Measurements from ENCODE around the gene LUM. TPM values are rescaled to one million over a fixed set of nuclear protein-coding genes. Genes with fewer than 3 reads are reported as not detected.

Gene LUM
- total RNA-seq, 3 donors from 2014 or later (not counting 1 experiment from before 2014, with no cell fraction given), result not detected

DNA sequence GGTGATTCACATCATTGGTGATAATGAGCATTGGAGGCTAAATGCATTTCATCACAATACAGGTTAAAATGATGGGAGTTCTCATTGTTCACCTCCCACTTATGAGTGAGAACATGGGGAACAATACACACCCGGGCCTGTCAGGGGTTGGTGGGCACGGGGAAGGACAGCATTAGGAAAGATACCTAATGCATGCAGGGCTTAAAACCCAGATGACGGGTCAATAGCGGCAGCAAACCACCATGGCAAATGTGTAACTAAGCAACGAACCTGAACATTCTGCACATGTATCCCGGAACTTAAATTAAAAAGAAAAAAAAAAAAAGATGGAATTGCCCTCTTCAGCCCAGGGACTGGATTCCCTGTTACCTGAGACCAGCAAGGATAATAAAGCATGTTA, 2.3 kb upstream of the LUM start:
- no peaks in the 10 kb centered on the region for H3K27me3 ChIP-seq (ENCODE audit: control insufficient read depth, insufficient read depth, low read length)
- H3K9me3 ChIP-seq (ENCODE audit: control insufficient read depth, insufficient read depth, low read length), result no peaks in the 10 kb centered on the region
- TF ChIP-seq, protein P1, sequence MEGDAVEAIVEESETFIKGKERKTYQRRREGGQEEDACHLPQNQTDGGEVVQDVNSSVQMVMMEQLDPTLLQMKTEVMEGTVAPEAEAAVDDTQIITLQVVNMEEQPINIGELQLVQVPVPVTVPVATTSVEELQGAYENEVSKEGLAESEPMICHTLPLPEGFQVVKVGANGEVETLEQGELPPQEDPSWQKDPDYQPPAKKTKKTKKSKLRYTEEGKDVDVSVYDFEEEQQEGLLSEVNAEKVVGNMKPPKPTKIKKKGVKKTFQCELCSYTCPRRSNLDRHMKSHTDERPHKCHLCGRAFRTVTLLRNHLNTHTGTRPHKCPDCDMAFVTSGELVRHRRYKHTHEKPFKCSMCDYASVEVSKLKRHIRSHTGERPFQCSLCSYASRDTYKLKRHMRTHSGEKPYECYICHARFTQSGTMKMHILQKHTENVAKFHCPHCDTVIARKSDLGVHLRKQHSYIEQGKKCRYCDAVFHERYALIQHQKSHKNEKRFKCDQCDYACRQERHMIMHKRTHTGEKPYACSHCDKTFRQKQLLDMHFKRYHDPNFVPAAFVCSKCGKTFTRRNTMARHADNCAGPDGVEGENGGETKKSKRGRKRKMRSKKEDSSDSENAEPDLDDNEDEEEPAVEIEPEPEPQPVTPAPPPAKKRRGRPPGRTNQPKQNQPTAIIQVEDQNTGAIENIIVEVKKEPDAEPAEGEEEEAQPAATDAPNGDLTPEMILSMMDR (IDR thresholded peaks at IDR 0.05), result no peak
- no peaks in the 10 kb centered on the region for H3K36me3 ChIP-seq (ENCODE audit: control insufficient read depth, insufficient read depth, low read length)
- H3K27ac ChIP-seq (ENCODE audit: low read length), result no peak overlapping the region
- intact Hi-C loops (cut with micrococcal nuclease), result no loop called here
- no peaks in the 10 kb centered on the region for H3K4me1 ChIP-seq (ENCODE audit: control insufficient read depth, insufficient read depth, low read length)
- H3K9me3 Mint-ChIP-seq, result no peaks in the 10 kb centered on the region
- DNase-seq (no peak), ATAC-seq (no peak)
- H3K4me3 Mint-ChIP-seq, result no peak overlapping the region
- no peak overlapping the region for H3K27ac Mint-ChIP-seq
- H3K36me3 Mint-ChIP-seq, result no peaks in the 10 kb centered on the region
- 95% methylated on average over 6 of the region's 6 CpGs for WGBS (ENCODE audit: insufficient coverage)
- H3K4me3 ChIP-seq (ENCODE audit: low read length), result no peak overlapping the region
- no peaks in the 10 kb centered on the region for H3K4me1 Mint-ChIP-seq
- no peaks in the 10 kb centered on the region for H3K27me3 Mint-ChIP-seq (ENCODE audit: low read depth in 2 of 2)

DNA sequence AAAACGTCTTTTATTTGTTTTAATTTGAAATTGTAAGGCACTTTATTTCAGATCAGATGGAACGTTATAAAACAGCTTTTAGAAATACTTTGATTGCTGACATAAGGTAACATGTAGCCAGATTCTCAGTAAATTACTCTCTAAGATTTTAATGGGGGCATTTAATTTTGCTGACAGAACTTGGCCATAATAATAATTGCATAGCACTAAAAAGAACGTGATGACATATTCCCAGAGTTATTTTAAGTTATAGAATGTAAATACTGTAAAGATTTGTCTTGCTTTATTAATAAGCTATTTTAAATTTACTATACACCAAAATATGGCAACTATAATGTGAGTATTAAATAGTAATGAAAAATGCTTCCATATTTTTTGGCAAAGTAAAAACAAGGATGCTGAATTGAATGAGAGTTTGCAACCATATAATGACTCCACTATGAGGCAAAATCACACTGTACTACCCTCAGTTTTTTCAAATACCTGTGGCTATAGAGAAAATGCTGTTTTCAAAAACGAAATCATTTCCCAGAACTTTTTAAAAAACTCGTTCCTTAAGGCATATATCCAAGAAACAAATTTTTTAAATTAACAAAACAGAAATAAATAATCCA, 876 bp downstream of the LUM start:
- Mint-ChIP-seq H3K4me1 (no peaks in the 10 kb centered on the region), H3K9me3 (no peaks in the 10 kb centered on the region), H3K4me3 (no peak overlapping the region), H3K27me3 (ENCODE audit: low read depth in 2 of 2) (peaks cover 0 to 3% of the 10 kb centered on the region in 2 donors), H3K36me3 (no peaks in the 10 kb centered on the region), H3K27ac (no peak overlapping the region)
- no peaks in the 10 kb centered on the region for H3K27me3 ChIP-seq (ENCODE audit: control insufficient read depth, insufficient read depth, low read length)
- WGBS (ENCODE audit: insufficient coverage), result 78% methylated on average over 1 of the region's 5 CpGs
- TF ChIP-seq, protein P1 (IDR thresholded peaks at IDR 0.05), result no peak
- H3K4me3 ChIP-seq (ENCODE audit: low read length), result no peak overlapping the region
- no peaks in the 10 kb centered on the region for H3K36me3 ChIP-seq (ENCODE audit: control insufficient read depth, insufficient read depth, low read length)
- no peaks in the 10 kb centered on the region for H3K4me1 ChIP-seq (ENCODE audit: control insufficient read depth, insufficient read depth, low read length)
- no peak overlapping the region for H3K27ac ChIP-seq (ENCODE audit: low read length)
- DNase-seq (no peak), ATAC-seq (no peak)
- intact Hi-C loops (cut with micrococcal nuclease), result no loop called here
- H3K9me3 ChIP-seq (ENCODE audit: control insufficient read depth, insufficient read depth, low read length), result no peaks in the 10 kb centered on the region

DNA sequence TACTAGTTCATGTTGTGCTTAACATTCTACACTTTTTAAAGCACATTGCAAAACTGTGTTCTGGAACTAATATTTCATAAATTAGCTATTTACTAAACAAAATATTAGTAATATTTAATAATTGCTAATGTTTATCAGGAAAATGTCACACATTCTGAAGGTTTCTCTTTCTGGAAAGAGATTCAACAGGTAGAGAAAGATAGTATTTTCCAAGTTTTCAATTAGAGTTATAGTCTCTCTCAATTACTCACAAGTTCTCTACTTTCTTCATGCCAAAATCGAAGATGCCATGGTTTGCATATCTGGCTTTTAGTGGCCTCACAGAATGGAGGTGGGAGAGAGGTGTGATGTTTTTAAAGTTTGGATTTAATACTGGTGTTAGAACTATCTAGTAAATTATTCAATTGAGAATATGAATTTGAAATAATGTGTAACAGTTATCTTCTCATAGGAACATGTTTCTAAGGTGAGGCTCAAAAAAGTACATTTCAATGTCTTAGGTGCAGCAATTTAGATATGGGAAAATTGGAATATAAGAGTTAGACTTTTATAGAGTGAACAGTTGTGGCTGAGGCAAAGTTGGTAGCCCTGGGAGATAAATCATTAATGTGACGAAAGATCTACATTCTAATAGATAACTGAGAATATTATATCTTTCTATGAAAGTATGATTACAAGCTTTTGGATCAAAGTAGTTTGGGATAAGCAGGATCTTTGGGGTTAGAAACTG, 1.5 kb downstream of the LUM start:
- ATAC-seq (no peak), DNase-seq (no peak)
- Mint-ChIP-seq H3K4me3 (no peak overlapping the region), H3K27ac (no peak overlapping the region), H3K36me3 (no peaks in the 10 kb centered on the region), H3K27me3 (ENCODE audit: low read depth in 2 of 2) (peaks cover 0 to 3% of the 10 kb centered on the region in 2 donors), H3K4me1 (no peaks in the 10 kb centered on the region), H3K9me3 (no peaks in the 10 kb centered on the region)
- 100% methylated on average over 1 of the region's 2 CpGs for WGBS (ENCODE audit: insufficient coverage)
- TF ChIP-seq, protein P1 (IDR thresholded peaks at IDR 0.05), result no peak
- H3K27me3 ChIP-seq (ENCODE audit: control insufficient read depth, insufficient read depth, low read length), result no peaks in the 10 kb centered on the region
- H3K27ac ChIP-seq (ENCODE audit: low read length), result no peak overlapping the region
- H3K36me3 ChIP-seq (ENCODE audit: control insufficient read depth, insufficient read depth, low read length), result no peaks in the 10 kb centered on the region
- H3K4me1 ChIP-seq (ENCODE audit: control insufficient read depth, insufficient read depth, low read length), result no peaks in the 10 kb centered on the region
- H3K9me3 ChIP-seq (ENCODE audit: control insufficient read depth, insufficient read depth, low read length), result no peaks in the 10 kb centered on the region
- intact Hi-C loops (cut with micrococcal nuclease), result no loop called here
- no peak overlapping the region for H3K4me3 ChIP-seq (ENCODE audit: low read length)
